T-cell (primary cell): ENCODE results near the gene LCN15. TPM values are rescaled to one million over a fixed set of nuclear protein-coding genes. Genes with fewer than 3 reads are reported as not detected.
A peak's percentile ranks its signal among the peaks of the same experiment; 100 is the strongest.

Experiments
- ATAC-seq, 4 experiments: fragments of 200-7000 bp in 3 of 4; fragments of 150-1000 bp in 1 of 4; cut with Tn5 transposase; replicated peaks in 1 of 4; 1 replicate in 3 of 4; 2 replicates in 1 of 4; pipeline ENCODE4 v1.10.0; 2021; ENCODE audit warnings: moderate library complexity in 3 of 4, mild to moderate bottlenecking in 2 of 4, moderate number of reproducible peaks in 1 of 4
- CTCF ChIA-PET, 2 donors: fragments of 300-600 bp; sonication (Branson Sonifier 250); formaldehyde crosslinking; loops; one replicate each; lab custom pipeline; 2022; ENCODE audit warnings: antibody characterized with exemption in 2 of 2; lab: Charles Lee
- POLR2A ChIA-PET, 2 donors: fragments of 300-600 bp; sonication (Branson Sonifier 250); formaldehyde crosslinking; loops; one replicate each; lab custom pipeline; 2022; ENCODE audit warnings: antibody characterized with exemption in 2 of 2; lab: Charles Lee
- DNase-seq, 35 experiments: peaks; one replicate each; pipeline versions ENCODE4 v3.0.0 to v3.0.0-alpha.2; 2013 to 2023
- H3K27ac ChIP-seq: one replicate; pipeline ENCODE4 v1.5.1; 2013; ENCODE audit warnings: low read length
- H3K27me3 ChIP-seq, 2 experiments: replicated peaks in 1 of 2; 1 replicate in 1 of 2; 2 replicates in 1 of 2; pipeline versions ENCODE4 v1.6.1 to v1.7.0; 2013; ENCODE audit warnings: low read length in 1 of 2, mixed read lengths in 1 of 2; ENCODE audit not compliant: control insufficient read depth in 2 of 2, insufficient read depth in 2 of 2; ENCODE audit errors: extremely low read depth in 1 of 2
- H3K36me3 ChIP-seq, 2 donors: 1 replicate in 1 of 2; 2 replicates in 1 of 2; pipeline versions ENCODE4 v1.6.1 to v1.7.0; 2013; ENCODE audit warnings: low read length in 1 of 2; ENCODE audit not compliant: control insufficient read depth in 2 of 2, insufficient read depth in 1 of 2; ENCODE audit errors: extremely low read depth in 1 of 2
- H3K4me1 ChIP-seq, 2 experiments: 1 replicate in 1 of 2; 2 replicates in 1 of 2; pipeline versions ENCODE4 v1.6.1 to v1.7.0; 2013; ENCODE audit warnings: low read length in 2 of 2, mixed read lengths in 1 of 2; ENCODE audit not compliant: insufficient read depth in 2 of 2, control insufficient read depth in 1 of 2; ENCODE audit errors: extremely low read depth in 1 of 2
- H3K4me3 ChIP-seq, 2 donors: 1 replicate in 1 of 2; 2 replicates in 1 of 2; pipeline versions ENCODE4 v1.5.1 to v1.7.0; 2013; ENCODE audit warnings: mild to moderate bottlenecking in 2 of 2, low read length in 1 of 2, moderate library complexity in 1 of 2; ENCODE audit not compliant: control insufficient read depth in 1 of 2; ENCODE audit errors: extremely low read depth in 1 of 2
- H3K9me3 ChIP-seq: 2 replicates; pipeline ENCODE4 v1.7.0; 2013
- H3K27ac Mint-ChIP-seq, 2 donors: one replicate each; pipeline ENCODE4 v1.8.0; 2020 to 2021; ENCODE audit warnings: mild to moderate bottlenecking in 2 of 2, mixed read lengths in 2 of 2
- H3K27me3 Mint-ChIP-seq, 2 donors: one replicate each; pipeline ENCODE4 v1.8.0; 2021 to 2022; ENCODE audit warnings: mixed read lengths in 2 of 2
- H3K36me3 Mint-ChIP-seq: one replicate; pipeline ENCODE4 v1.8.0; 2021; ENCODE audit warnings: mixed read lengths
- H3K4me1 Mint-ChIP-seq, 3 donors: one replicate each; pipeline ENCODE4 v1.8.0; 2020 to 2022; ENCODE audit warnings: mixed read lengths in 3 of 3, mild to moderate bottlenecking in 1 of 3
- H3K4me3 Mint-ChIP-seq, 3 donors: one replicate each; pipeline ENCODE4 v1.8.0; 2020 to 2022; ENCODE audit warnings: mild to moderate bottlenecking in 3 of 3, mixed read lengths in 3 of 3, moderate library complexity in 3 of 3
- H3K9me3 Mint-ChIP-seq, 3 donors: one replicate each; pipeline ENCODE4 v1.8.0; 2020 to 2022; ENCODE audit warnings: mixed read lengths in 3 of 3
- WGBS: methylation state at CpG from one replicate; pipeline ENCODE4 v1.1.5; 2013; ENCODE audit warnings: missing lambda C conversion rate; ENCODE audit not compliant: insufficient coverage; 5-methylcytosine and 5-hydroxymethylcytosine counted together
- total RNA-seq, 35 experiments: library from RNA in 6 of 35; stranded (reverse) in 6 of 35; fragments of 120-200 nt in 1 of 35; gene quantifications; one replicate each; pipeline versions ENCODE4 v1.2.1 to v1.2.4 and lab custom pipeline; 2013 to 2026

Gene LCN15
- total RNA-seq, 5 donors from 2014 or later (not counting 1 experiment from before 2014, with no cell fraction given), result not detected

- no peaks in the 10 kb centered on the region for H3K36me3 Mint-ChIP-seq
- H3K4me1 ChIP-seq, result no peaks in the 10 kb centered on the region
- no peaks in the 10 kb centered on the region for H3K9me3 Mint-ChIP-seq
- H3K27ac Mint-ChIP-seq, result no peak overlapping the region
- H3K27me3 ChIP-seq, result peaks cover 0 to under 1% of the 10 kb centered on the region in 2 experiments
- H3K4me3 Mint-ChIP-seq, result no peak overlapping the region
- ATAC-seq, result no peak
- no peaks in the 10 kb centered on the region for H3K9me3 ChIP-seq
- POLR2A ChIA-PET, result no interaction called here
- WGBS, result 57% methylated on average over 11 of the region's 12 CpGs
- CTCF ChIA-PET, result no interaction called here
- no peak overlapping the region for H3K27ac ChIP-seq
- no peaks in the 10 kb centered on the region for H3K36me3 ChIP-seq
- DNase-seq, result no peak
- no peaks in the 10 kb centered on the region for H3K27me3 Mint-ChIP-seq
- no peaks in the 10 kb centered on the region for H3K4me1 Mint-ChIP-seq
- H3K4me3 ChIP-seq, result no peak overlapping the region
Measured at GRCh38 chr9:136734837-136735496, 29.4 kb downstream of the LCN15 start.

- ChIA-PET POLR2A (no interaction called here), CTCF (interaction anchor here in 1 of 2 donors (0.5 kb wide), 1 partner anchor 25 kb away, joined by 3 read pairs; no protein-coding TSS in a partner anchor)
- Mint-ChIP-seq H3K9me3 (no peaks in the 10 kb centered on the region), H3K4me1 (peaks cover 0 to 4% (median 0%) of the 10 kb centered on the region in 3 donors), H3K36me3 (no peaks in the 10 kb centered on the region), H3K4me3 (no peak overlapping the region), H3K27me3 (no peaks in the 10 kb centered on the region), H3K27ac (no peak overlapping the region)
- no peaks in the 10 kb centered on the region for H3K9me3 ChIP-seq
- H3K4me3 ChIP-seq, result no peak overlapping the region
- WGBS, result 95% methylated on average over 10 of the region's 12 CpGs
- no peaks in the 10 kb centered on the region for H3K36me3 ChIP-seq
- ATAC-seq (no peak), DNase-seq (no peak)
- H3K4me1 ChIP-seq, result peaks cover 0 to 7% of the 10 kb centered on the region in 2 experiments
- H3K27me3 ChIP-seq, result no peaks in the 10 kb centered on the region
- no peak overlapping the region for H3K27ac ChIP-seq
Measured at GRCh38 chr9:136733611-136734010, 30.7 kb downstream of the LCN15 start.

GRCh38 chr9:136732444-136733178 is 31.7 kb downstream of the LCN15 start:
- CTCF ChIA-PET, result no interaction called here
- POLR2A ChIA-PET, result no interaction called here
- Mint-ChIP-seq H3K4me1 (peaks cover 0 to 4% (median 0%) of the 10 kb centered on the region in 3 donors), H3K27ac (no peak overlapping the region), H3K27me3 (no peaks in the 10 kb centered on the region), H3K9me3 (no peaks in the 10 kb centered on the region), H3K36me3 (no peaks in the 10 kb centered on the region), H3K4me3 (no peak overlapping the region)
- Histone ChIP-seq H3K4me3 (no peak overlapping the region), H3K36me3 (no peaks in the 10 kb centered on the region), H3K4me1 (peaks cover 0 to 11% of the 10 kb centered on the region in 2 experiments), H3K27me3 (no peaks in the 10 kb centered on the region), H3K9me3 (no peaks in the 10 kb centered on the region), H3K27ac (no peak overlapping the region)
- ATAC-seq, result no peak
- no peak for DNase-seq
- 56% methylated on average over 12 of the region's 16 CpGs for WGBS

- Histone ChIP-seq H3K4me3 (no peak overlapping the region), H3K36me3 (peaks cover 7 to 16% of the 10 kb centered on the region in 2 donors), H3K27ac (no peak overlapping the region), H3K9me3 (no peaks in the 10 kb centered on the region), H3K4me1 (peaks cover 11 to 35% of the 10 kb centered on the region in 2 experiments), H3K27me3 (peaks cover 0 to 2% of the 10 kb centered on the region in 2 experiments)
- peak overlapping the region; percentile 46 to 95 (median 64) for H3K4me3 Mint-ChIP-seq
- no peak overlapping the region for H3K27ac Mint-ChIP-seq
- no peak for DNase-seq
- no peak for ATAC-seq
- peaks cover 20% of the 10 kb centered on the region for H3K36me3 Mint-ChIP-seq
- WGBS, result 96% methylated on average over 4 of the region's 8 CpGs
- peaks cover 10 to 25% (median 17%) of the 10 kb centered on the region in 3 donors for H3K4me1 Mint-ChIP-seq
- H3K9me3 Mint-ChIP-seq, result no peaks in the 10 kb centered on the region
- POLR2A ChIA-PET, result no interaction called here
- no peaks in the 10 kb centered on the region for H3K27me3 Mint-ChIP-seq
- CTCF ChIA-PET, result interaction anchor here (0.5 to 1.4 kb wide), 2 partner anchors 29 to 32 kb away, joined by 4 read pairs; no protein-coding TSS in a partner anchor
Measured at GRCh38 chr9:136729926-136730325, 34.4 kb downstream of the LCN15 start.

GRCh38 chr9:136729144-136729543 is 35.2 kb downstream of the LCN15 start:
- Mint-ChIP-seq H3K4me1 (peaks cover 15 to 30% (median 22%) of the 10 kb centered on the region in 3 donors), H3K4me3 (peak overlapping the region; percentile 46 to 95 (median 64)), H3K27me3 (no peaks in the 10 kb centered on the region), H3K9me3 (no peaks in the 10 kb centered on the region), H3K36me3 (peaks cover 25% of the 10 kb centered on the region), H3K27ac (no peak overlapping the region)
- peaks cover 0 to 2% of the 10 kb centered on the region in 2 experiments for H3K27me3 ChIP-seq
- no peak overlapping the region for H3K4me3 ChIP-seq
- ChIA-PET CTCF (interaction anchor here in 1 of 2 donors (1.1 to 1.4 kb wide), 2 partner anchors 23 to 28 kb away, joined by 3 to 4 read pairs; no protein-coding TSS in a partner anchor), POLR2A (no interaction called here)
- H3K9me3 ChIP-seq, result no peaks in the 10 kb centered on the region
- DNase-seq (no peak), ATAC-seq (no peak)
- 89% methylated on average over 7 of the region's 7 CpGs for WGBS
- H3K4me1 ChIP-seq, result peaks cover 11 to 37% of the 10 kb centered on the region in 2 experiments
- H3K36me3 ChIP-seq, result peaks cover 14 to 24% of the 10 kb centered on the region in 2 donors
- H3K27ac ChIP-seq, result no peak overlapping the region

GRCh38 chr9:136728548-136729123 is 35.7 kb downstream of the LCN15 start:
- Mint-ChIP-seq H3K36me3 (peaks cover 26% of the 10 kb centered on the region), H3K4me1 (peaks cover 20 to 33% (median 25%) of the 10 kb centered on the region in 3 donors), H3K4me3 (peak overlapping the region; percentile 39 to 95 (median 51)), H3K27ac (no peak overlapping the region), H3K9me3 (no peaks in the 10 kb centered on the region), H3K27me3 (no peaks in the 10 kb centered on the region)
- Histone ChIP-seq H3K9me3 (no peaks in the 10 kb centered on the region), H3K4me3 (peak overlapping the region; percentile 55 to 60), H3K36me3 (peaks cover 20 to 29% of the 10 kb centered on the region in 2 donors), H3K27me3 (peaks cover 0 to 2% of the 10 kb centered on the region in 2 experiments), H3K27ac (no peak overlapping the region), H3K4me1 (peaks cover 11 to 37% of the 10 kb centered on the region in 2 experiments)
- WGBS, result 6% methylated on average over 53 of the region's 53 CpGs
- ChIA-PET CTCF (interaction anchor here in 1 of 2 donors (0.6 to 1.4 kb wide), 4 partner anchors 23 to 401 kb away, joined by 3 to 4 read pairs (median 3); no protein-coding TSS in a partner anchor), POLR2A (interaction anchor here in 1 of 2 donors (0.6 to 0.7 kb wide), 2 partner anchors 189 to 243 kb away, joined by 3 read pairs; no protein-coding TSS in a partner anchor)
- DNase-seq (peak in 1 of 35 experiments; percentile 13), ATAC-seq (peak in 2 of 4 experiments; percentile 2 to 26)
